NCI-H2227 (cell line): ENCODE data around the gene RNF130.

Source experiments
- DNase-seq: peaks from one replicate; lab custom pipeline; 2025; ENCODE audit not compliant: unreplicated experiment; lab: John Stamatoyannopoulos, UW

The RNF130 gene

DNA sequence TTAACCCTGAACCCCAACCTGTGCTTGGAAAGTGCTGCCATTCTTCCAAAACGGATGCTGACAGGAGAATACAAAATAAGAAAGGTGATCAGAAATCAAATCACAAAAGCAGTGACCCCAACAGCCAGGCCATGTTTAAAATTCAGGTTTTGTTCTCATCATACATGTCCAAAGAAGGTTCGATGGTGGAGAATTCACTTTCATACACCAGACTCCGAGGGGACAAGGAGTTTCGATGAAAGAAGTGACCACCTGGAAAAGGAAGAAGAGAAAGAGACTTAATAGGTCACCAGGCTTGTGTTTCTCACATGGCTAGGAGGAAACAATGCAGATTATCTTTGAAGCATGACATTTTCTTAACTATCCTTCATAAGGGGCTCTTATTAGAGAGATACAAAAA is 151.4 kb downstream of the RNF130 start:
- no peak for DNase-seq

DNA sequence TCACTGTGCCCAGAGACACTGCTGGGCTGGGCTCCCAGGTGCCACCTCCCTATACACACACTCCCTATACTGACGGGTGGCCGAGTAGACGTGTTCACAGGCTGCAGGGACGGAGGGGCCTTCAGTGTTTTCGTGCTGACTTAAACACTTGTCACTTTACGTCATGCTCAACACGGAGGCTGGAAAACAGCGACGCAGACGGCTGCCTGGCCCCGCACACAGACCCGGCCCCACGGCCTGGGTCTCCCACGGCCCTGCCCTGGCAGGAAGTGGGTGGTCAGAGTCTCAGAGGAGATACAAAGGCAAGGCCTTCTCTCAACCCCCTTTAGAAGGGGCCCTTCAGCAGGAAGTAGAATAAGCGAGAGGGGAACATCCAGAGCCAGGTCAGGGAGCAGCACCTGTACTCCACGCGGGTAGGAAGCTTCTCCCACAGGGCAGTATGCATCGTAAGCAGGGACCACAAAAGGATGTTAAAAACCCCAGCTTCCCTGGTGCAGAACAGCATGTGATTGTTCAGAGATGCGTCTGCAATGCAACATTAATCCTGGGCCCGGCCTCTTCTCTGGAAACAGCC is 152.0 kb downstream of the RNF130 start:
- no peak for DNase-seq

DNA sequence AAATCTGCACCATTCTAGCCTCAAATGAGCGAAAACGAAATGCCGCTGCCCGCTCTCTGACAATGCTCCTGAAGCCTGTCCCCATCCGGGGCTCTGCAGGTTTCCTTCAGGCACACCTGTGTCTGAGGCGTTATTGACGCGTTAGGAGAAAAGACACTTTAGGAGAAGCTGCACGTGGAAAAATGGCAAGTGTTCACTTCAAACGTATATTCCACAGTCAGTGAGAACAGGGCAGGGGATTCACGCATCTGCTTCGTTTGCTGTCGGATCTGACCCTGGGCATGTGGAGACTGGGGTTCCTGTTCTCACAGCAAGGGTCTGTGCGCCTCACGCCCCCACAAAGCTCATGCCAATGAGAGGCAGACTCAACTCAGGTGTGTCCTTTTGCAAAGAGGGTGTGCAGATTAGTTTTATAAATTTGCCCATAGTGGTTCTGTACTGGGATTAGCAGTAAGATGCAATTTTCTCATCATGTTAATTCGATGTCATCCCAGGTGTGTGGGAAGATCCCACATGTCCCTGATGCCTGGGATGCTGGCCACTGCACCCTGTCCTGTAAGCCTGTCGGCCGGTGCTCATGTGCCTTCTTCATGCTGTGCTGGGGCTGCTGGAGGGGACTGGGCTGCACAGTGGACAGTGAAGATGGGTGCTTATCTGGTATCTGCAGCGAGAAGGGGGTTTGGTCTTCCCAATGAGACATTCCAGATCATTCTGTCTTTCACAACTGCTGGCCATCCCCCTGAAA is 152.6 kb downstream of the RNF130 start:
- DNase-seq: no peak

- no peak for DNase-seq
These were observed 155.0 kb downstream of the RNF130 start for GRCh38 chr5:179916523-179916922.

GRCh38 chr5:179915406-179915935 is 156.1 kb downstream of the RNF130 start:
- no peak for DNase-seq

- no peak for DNase-seq
These were observed 157.4 kb downstream of the RNF130 start for GRCh38 chr5:179914032-179914755.

DNA sequence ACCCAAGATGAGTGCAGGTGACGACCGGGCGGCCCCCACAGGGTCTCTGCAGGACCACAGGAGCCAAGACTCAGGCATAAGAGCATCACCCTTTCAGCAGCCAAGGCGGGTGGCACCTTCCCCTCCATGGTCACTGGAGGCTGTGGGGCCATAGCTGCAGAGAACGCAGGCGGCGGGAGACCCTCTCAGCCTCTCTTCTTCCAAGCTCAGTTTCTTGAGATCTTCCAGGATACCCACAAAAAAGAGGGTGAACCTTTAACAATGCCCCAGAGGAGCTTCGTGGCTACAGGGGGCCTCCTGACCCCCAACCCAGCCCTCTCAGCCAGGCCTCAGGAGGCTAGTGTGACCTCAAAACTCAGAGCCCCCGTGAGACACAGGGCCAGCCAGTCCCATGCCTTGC is 158.1 kb downstream of the RNF130 start:
- DNase-seq: no peak

GRCh38 chr5:179912951-179913350 is 158.6 kb downstream of the RNF130 start:
- no peak for DNase-seq

DNA sequence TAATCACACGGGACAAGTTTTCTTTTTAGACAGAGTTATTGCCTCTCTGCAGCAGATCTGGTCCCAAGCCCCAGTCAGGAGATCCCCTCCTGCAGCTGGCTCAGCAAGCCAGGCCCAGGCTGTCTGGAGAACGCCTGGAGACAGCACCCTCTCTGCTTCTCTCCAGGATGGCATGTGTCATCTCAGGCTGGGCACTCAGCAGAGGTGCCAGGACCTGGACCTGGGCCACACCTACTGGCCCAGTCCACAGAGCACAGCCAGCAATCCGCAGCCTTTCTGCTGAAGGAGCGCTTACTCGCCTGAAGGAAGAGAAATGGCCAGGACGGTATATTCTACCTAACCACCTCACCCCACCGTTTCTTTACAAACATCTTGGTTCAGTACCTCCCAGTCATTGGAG is 159.2 kb downstream of the RNF130 start:
- no peak for DNase-seq

GRCh38 chr5:179909224-179909623 is 162.3 kb downstream of the RNF130 start:
- DNase-seq: no peak

DNA sequence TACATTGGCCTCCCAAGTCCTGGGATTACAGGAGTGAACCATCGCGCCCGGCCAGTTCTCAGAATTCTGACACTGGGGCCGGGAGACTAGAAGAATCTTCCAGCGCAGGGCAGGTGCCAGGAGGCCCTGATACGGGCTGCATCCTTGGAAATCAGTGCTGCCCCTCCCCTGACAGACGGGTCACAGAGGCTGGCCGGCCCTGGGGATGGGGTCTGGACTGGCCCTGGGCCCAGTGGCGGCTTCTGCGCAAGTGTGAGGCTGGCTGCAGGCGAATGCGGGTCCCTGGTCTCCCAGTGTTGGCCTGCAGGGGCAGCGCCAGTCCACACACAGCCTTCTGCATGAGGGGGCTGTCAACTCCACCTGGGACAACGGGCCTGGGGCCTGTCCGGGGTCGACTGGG is 163.0 kb downstream of the RNF130 start:
- no peak for DNase-seq

GRCh38 chr5:179907556-179908324 is 163.8 kb downstream of the RNF130 start, which contains the start of gene TBC1D9B:
TBC1D9B (minus strand) TSS chr5:179907897; CDS start chr5:179907821, 76 bp downstream.
- DNase-seq: peak; percentile 71

GRCh38 chr5:179906795-179907555 is 164.6 kb downstream of the RNF130 start:
- DNase-seq: no peak

- DNase-seq: peak; percentile 22
These were observed 165.2 kb downstream of the RNF130 start for GRCh38 chr5:179906294-179906794.

- no peak for DNase-seq
These were observed 166.4 kb downstream of the RNF130 start for GRCh38 chr5:179905161-179905560.
